GM19099 (cell line): Measurements from ENCODE around the gene COLEC12.

ENCODE experiments used
- POLR2A ChIP-seq: IDR thresholded peaks from 3 replicates; pipeline ENCODE4 v1.6.1; 2011; ENCODE audit warnings: low read depth; ENCODE audit not compliant: insufficient read length; ENCODE audit errors: extremely low read depth

COLEC12 gene

DNA sequence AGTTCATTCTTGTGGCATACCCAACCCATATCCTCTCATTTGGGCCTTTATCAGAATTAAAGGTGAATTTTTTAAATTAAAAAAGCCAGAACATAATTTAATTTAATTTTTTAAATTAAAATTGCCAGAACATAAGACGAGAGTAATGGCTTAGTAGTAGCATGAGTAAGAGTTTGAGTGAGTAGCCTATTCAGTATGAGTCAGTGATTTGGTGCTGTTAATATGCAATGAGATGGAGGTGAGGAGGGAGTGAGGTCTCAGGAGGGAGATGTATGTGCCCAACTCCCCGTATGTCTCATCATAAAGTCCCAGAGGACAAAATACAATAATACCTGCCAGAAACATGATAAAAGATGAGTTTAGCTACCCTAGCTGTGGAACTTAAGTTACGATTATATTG, 117.4 kb downstream of the COLEC12 start:
- TF ChIP-seq POLR2A = no peak

DNA sequence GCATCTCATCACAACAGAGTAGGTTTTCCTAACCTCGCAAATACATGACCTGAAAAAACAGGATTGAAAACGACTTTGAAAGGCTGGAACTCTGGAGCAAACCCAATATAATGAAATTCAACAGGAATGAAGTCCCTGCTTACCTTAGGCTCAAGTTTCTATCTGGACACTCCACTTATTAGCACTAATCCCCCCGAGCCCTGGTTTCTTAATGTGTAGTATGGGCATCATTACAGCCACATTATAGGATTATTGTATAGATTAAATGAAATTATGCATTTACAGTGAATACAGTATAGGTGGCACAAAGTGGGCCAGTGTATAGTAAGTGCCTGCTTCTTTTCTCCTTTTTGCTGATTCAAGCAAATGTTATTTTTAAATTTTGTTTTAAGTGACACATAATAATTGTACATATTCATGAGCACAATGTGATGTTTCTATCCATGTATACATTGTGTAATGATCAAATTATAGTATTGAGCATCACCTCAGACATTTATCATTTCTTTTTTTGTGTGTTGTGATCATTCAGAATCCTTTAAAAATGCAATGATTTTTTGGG, 118.0 kb downstream of the COLEC12 start:
- no peak for TF ChIP-seq POLR2A

DNA sequence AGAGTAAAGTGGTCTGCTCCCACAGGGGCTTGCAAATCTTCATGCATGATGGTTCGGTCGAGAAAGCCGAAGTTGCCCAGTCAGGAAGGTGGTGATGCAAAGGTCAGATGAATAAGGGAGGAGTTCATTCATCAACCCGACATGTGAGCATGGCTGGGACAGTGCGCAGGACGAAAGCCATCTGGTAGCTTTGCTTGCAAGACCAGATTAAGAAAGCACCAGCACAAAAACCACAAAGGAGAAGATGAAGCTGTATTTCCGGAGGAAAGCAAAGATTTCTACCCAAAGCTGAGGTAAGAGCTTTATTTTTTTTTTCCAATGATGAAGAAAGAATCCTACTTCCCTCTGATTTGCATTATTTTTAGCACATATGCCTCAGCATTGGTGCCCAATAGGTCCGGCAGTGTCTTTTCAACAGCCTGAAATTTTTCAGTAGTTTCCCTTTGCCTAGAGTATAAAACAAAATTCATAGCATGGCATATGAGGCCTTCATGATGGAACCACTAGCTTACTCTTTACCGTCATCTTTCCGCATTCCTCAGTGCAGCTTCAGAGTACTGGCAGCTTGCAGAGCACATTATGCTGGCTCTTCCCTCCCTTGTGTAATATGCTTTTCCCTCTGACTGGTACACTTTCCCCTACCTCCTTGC, 120.7 kb downstream of the COLEC12 start:
- no peak for TF ChIP-seq POLR2A

DNA sequence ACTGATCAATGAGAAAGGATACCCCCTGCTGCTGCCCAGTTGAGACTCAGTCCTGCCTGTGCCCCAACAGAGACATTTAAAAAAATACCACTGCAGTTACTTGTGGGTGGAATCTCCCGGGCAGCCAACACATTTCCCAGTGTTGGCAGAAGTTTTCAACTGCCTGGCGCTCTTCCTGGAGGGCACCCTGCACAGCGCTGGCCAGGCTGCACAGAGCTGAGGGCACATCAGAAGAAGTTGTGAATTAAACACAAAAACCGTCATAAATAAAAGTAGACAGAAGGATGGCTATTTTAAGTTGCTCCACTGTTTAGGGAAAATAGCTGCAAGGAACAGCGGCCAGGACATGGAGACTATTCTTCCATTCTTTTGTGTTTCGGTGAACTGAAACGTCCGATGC, 122.4 kb downstream of the COLEC12 start:
- TF ChIP-seq POLR2A = no peak

DNA sequence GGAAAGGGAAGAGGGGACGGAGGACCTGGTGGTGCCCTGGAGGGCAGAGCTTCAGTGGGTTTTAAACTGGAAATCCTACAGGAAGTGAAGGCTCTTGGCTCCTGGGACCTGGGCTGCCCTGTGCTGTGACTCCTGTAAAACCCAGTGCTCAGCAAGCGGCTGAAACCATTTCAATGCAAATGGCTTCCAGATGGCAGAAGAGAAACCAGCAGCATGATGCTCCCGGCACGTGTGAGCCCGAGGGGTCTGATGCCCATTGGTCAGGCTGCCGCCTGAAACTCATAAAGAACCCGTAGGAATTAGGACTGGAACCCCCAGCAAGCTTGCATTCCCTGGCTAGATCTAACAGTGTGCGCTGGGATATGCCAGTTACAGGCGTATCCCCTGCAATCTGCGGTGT, 123.4 kb downstream of the COLEC12 start:
- no peak for TF ChIP-seq POLR2A

DNA sequence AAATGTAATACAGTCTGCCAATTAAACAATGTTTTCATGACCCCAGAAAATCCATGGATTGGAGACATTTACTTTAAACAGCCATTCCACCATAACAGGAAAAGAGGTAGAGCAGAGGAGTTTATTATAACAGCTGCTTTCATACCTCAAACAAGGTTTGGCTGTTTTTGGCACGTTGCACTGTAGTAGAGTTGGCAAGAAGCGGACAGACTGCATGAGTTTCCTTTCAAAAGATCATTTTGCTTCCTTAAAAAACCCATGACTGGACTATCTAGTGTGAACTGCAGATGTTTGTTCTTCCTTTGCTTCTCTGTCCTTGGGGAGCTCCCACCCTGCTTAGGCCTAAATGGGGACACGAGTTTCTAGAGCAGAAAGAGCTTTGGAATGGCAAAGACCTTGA, 124.2 kb downstream of the COLEC12 start:
- no peak for TF ChIP-seq POLR2A

DNA sequence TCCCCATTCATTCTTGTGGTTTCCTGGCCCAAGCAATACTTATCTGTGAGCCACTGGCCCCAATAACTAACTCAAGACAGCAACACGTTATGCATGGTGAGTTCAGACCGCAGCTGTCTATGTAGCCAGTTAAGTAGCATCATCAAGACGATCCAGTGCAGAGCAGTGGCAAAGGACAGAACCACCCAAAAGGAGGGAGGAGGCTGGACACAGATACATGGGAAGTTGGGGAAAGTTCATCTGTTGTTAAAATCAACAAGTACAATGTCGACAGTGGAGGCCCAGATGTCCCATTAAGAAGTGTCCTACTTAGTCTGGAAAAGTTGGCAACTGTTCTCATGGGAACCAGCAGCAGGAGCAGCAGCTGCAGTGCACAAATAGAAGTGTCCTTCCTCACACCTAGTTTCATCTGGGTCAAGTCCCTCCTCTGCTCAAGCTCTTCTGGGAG, 125.8 kb downstream of the COLEC12 start:
- TF ChIP-seq POLR2A = no peak

DNA sequence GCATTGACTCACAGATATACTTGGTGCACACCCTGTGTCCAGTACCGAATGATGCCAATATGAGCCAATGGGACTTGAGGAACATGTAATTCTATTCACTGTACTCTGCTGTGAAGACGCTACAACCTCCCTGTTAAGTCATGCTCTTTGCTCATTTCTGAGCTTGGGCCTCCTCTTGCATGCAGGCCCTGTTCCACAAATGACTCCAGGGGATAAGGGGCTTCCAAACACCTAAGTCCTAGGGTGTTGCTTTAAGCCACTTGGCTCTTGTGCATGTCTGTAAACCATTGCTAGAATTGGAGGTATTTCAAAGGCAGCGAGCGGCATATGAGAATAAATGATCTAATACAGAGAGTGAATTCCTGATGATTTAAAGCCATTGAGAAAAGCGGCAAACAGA, 126.7 kb downstream of the COLEC12 start:
- TF ChIP-seq POLR2A = no peak

DNA sequence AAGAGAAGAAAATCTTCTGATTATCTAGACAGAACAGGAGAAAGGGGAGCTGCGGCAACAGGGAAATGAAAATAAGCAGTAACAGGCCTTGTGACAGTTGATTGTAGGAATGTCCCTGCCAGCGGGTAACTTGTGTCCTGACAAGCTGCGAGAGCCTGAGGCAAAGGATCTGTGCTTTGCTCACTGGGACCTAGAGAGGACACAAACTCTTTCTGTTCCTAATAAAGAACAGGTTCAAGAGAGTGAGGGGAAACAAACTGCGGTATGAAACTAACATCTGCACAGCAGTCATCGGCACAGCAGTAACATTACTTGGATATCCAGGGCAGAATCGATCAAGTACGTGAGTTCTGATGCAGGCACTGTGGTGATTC, 128.9 kb downstream of the COLEC12 start:
- TF ChIP-seq POLR2A = no peak

DNA sequence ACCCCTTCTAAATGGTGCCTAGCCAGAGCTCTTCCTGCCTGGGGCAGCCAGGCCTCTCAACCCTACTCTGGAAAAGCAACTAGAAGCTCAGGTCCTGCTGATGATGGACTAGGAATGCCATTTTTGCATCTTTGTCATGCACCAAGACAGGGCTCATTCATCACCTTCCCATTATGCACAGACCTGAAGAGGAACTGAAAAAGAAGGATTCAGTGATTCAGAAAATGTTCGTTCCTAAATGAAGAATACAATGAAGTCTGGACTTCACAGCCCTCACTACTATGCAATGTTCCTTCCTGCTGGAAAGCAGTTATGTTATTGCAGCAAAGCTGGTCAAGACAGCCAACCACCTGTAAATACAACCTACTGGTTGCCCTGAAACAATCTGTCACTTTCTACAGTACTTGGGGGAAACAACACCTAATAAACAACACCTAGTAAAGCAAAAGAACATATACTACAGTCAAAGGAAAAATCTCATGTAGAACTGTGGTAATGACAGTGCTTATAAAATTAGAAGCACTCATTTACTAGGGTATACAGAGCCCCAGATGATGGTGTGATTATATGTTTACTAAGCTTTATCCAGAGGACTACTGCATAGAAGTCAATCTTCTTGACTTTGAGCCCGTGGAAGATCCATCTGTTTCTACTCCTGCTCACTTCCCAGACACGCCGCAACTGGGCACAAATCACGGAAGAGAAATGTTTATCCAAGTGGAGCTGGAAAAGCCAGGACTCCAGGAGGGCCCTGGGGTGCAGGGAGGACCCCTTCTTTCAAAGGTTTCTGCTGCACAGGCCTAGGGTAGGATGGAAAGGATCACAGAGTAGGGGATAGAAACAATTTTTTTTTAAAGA, 129.5 kb downstream of the COLEC12 start:
- no peak for TF ChIP-seq POLR2A

DNA sequence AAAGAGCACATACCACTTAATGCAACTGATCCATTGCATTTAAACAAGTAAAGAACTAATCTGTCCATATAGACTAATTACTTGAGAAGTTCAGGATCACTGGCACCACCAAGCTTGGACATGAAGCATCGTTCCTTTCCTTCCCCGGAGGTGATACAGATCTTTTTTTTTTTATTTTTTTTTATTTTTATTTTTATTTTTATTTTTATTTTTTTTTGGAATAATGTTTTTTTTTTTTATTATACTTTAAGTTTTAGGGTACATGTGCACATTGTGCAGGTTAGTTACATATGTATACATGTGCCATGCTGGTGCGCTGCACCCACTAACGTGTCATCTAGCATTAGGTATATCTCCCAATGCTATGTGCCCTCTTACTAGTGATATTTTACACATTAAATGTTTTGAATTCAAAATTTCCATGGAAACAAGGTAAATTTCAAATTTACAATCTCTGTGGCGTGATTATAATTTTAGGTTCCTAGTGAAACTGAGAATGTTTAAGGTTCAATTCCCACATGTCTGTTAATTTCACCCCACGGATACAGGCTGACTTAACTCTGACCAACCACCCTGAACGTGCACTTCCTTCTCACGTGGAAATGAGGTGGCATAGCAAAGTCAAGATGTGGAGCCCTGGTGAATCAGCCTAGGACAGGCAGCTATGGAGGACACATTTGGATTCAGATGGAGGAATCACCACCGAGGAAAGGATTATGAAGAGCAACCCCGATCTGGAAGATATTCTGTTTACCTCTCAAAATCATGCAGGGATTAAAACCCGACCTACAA, 131.1 kb downstream of the COLEC12 start:
- no peak for TF ChIP-seq POLR2A

DNA sequence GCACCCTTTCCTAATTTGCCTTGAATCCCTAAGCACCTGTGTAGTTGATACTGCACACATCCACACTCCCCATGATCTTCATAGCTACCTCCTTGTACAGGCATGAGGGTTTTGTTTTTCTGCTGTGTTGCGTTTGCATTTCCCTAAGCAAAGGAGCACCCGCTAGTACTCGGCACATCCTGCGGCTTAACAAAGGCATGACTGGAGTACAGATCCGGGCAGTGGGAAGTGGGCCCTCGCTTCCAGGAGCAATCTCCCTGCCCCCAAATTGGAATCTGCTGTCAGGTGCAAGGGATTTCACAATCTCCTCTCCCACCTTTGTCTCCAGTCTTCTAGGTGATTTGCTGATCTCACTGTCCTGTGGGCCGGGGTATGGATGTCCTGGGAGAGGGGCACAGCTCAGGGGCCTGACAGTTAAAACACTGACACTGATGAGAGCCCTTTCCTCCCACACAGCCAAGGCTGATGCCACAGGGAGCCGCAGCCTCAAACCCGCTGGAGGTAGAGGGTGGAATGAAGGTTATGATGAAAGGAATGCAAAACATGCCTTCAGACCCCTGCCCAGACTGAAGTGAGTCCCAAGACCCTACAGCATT, 133.9 kb downstream of the COLEC12 start:
- TF ChIP-seq POLR2A = no peak

DNA sequence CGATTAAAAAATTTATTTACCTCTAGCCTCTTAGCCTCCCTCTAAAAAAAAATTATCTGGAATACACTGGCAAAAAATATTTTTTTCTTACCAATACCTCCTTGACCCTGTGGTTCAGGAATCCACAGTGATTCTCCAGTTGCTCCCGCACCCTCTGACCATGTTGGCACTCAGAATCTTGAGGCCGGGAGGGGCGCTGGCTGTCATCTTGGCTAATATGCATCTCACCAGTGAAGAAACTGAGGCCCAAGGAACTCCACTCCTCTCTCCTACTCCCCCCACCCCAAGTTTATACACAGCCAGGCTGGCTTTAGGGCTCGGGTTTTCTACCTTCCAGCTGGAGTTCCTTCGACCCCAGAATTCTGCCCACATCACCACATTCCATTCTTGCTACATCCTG, 134.8 kb downstream of the COLEC12 start:
- TF ChIP-seq POLR2A = no peak

DNA sequence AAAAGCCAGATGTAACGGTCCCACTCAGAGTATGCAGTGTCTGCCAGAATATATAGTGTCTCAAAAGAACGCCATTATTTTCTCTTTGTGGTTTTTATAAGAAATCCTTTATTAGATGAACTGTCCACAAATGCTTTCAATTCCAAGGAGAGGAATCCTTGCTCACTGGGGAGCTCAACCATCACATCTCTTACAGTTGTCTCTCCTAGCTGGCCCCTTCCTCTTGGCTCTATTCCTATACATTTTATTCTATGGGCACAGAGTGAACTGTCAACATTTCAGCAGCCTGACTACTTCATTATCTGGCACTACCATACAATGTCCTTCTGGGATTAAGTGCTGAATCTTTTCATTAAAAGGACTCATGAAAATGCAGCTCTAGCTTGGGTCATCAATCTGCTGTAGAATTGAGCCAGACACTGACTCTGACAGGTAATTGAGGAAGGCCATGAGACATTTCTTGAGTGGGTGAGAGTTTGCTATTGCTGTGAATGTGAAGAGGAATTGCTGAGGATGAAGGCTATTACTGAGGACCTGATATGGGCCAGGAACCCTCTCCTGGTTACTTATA, 136.2 kb downstream of the COLEC12 start:
- TF ChIP-seq POLR2A = no peak
